NOMO-1 treated with DMSO at 0.1 percent for 48 hours (cell line): ENCODE measurements around the gene RBM14.
"Not testable (repeated sequence)": the region's sequence is repeated elsewhere in the genome, so short reads cannot be mapped to it uniquely, and the experiment has no call there.

Source experiments
- DNase-seq: peaks from one replicate; lab custom pipeline; 2025; ENCODE audit not compliant: unreplicated experiment; lab: John Stamatoyannopoulos, UW

RBM14 gene

DNA sequence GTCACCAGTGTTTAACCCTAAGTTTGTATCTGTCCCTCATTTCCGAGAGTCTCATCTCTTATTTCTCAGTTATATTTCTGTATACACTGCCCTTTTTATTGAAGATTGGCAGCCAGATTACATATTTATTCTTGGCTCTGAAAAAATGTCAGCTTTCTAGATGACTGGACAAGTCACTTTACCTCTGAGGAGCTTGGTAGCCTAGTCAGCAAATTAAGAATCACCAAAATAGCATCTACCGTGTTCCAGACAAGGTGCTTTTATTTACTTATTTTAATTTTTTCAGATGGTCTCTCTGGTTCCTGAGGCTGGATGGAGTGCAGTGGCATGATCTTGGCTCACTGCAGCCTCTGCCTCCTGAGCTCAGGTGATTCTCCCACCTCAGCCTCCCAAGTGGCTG, 16.5 kb downstream of the RBM14 start:
- no peak for DNase-seq

- no peak for DNase-seq
Observed at GRCh38 chr11:66636411-66636810, 20.0 kb downstream of the RBM14 start.

DNA sequence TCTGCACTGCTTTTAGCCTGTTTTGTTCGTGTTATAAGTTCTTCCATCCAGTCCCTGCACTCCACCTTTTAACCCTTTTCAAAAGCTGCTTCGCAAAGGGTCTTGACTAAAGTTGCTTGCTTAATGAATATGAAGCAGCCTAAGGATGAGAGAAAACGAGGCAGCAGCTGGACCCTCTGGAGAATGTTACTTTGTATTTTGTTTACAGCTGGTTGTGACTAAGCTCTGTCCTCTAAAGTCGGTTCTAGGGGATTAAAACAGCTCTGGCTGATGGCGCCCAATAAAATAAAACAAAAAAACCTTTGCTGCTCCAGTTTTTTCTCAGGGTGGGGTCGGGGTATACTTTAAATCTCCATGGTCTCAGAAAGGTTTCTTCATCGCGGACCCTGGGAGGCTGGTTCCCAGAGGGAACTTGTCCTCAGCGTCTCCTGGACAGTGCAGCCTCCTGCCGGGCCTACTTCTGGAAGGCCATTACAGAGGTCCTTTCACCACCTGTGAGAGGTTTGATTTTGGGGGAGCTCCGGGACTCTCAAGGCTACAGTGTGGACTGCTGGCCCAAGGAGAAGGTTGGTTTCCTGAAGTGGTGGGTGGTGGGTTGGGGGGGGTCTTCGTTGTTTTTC, 21.2 kb downstream of the RBM14 start:
- DNase-seq = no peak

GRCh38 chr11:66638177-66639065, 22.0 kb downstream of the RBM14 start, which contains the start of gene RBM4:
RBM4 (plus strand) TSS chr11:66638703; CDS start chr11:66639712, 1,009 bp downstream.
- peak; percentile 100 for DNase-seq

DNA sequence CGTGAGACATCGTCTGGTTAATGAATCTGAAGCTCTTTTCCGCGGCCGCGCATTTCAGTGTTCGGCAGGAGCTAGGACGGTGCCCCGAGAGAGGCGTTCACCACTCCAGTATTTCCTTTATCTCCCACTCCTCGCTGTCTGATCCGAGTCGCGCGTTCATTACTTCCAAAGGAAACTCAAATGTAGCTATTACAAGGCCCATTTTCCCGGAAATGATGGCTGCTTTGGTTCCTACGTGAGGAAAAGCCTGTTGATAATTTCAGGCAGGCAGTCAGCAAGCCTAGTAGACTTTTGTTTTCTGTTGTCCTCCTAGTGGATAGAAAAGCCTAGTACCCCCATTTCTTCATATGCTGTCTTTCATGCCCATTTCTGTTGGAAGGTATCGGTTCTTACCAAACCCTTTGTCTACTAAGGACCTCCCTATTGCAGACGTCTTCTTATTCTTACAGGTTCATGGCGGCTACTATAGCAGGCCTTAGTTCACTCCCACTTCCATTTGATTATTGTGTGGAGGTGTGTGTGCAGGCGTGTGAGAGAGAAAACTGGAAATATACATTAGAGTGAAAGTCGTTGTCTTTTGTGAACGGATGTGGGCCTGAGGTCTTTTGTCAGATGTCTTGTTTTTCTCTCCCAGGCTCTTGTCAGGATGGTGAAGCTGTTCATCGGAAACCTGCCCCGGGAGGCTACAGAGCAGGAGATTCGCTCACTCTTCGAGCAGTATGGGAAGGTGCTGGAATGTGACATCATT, 22.8 kb downstream of the RBM14 start:
- peak; percentile 42 for DNase-seq

GRCh38 chr11:66639814-66640340, 23.4 kb downstream of the RBM14 start:
- not testable (repeated sequence) for DNase-seq

DNA sequence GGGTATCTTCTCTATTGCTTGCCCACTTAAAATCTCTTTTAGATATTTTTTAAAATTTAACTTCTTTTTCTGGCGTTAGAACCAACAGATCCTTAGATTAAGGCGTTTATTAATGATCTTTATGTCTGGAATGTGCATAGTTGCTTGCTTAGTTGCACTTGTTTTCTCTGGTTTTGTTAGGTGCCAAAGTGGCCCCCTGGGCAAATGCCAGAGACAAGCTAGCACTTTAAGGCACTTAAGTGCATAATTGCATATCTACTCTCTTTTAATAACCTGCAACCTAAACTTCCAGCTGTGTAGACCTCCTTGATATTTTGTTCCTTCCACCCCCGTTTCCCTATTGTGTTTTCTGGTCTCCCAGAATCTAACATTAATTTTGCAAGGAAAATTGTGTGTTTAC, 25.4 kb downstream of the RBM14 start:
- no peak for DNase-seq

- DNase-seq = no peak
Observed at GRCh38 chr11:66643745-66644437, 27.5 kb downstream of the RBM14 start.

DNA sequence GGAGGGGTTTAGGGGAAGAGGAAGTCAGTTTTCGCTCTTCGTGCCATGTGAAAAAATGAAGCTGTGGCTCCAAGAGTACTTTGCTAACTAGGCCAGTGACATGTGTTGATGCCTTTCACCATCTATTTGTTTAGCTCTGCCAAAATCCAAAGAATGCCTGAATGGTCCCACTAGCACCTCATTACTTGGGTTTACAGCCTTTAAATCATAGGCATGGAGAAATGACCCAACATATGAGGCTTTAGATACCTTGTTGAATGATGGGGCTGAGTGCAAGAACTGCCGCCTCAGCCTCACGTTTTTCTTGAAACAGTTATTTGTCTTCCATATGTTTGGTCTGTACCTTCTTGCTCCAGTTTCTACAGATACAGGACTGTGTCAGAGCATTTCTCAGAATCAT, 30.4 kb downstream of the RBM14 start:
- DNase-seq = no peak

DNA sequence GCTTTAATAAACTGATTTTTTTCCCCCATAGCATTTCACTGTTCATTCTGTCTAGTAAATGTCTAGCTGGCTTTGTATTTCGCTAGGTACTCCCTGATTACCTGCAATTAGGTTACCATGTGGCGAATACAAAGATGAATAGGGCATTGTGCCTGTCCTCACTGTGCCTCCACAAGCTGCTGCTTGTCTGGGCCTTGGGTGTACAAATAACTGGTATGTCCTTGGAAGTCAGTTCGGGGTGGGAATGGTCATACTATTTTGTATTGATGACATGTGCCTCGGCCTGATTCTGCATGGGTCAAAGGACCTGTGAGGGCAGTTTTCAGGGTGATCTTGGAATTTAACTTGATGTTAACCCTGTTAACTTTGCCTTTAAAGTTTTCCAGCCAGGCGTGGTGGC, 33.5 kb downstream of the RBM14 start:
- no peak for DNase-seq

GRCh38 chr11:66651016-66651415, 34.6 kb downstream of the RBM14 start:
- DNase-seq = no peak

DNA sequence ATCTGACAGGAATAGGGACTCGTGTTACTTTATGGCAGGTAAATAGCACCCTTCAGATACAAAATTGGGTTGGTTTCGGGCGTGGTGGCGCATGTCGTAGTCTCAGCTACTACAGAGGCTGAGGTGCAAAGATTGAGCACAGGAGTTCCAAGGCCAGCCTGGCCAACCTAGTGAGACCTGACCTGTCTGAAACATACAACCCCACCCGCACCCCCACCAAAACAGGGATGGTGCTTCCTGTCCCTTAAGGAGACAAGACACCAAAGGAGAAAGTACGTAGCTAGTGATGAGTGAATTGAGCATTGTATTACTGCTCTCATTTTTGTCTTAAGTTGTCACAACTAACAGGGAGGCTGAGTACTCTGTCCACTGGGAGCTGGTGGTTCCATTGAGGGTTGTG, 36.2 kb downstream of the RBM14 start:
- no peak for DNase-seq

DNA sequence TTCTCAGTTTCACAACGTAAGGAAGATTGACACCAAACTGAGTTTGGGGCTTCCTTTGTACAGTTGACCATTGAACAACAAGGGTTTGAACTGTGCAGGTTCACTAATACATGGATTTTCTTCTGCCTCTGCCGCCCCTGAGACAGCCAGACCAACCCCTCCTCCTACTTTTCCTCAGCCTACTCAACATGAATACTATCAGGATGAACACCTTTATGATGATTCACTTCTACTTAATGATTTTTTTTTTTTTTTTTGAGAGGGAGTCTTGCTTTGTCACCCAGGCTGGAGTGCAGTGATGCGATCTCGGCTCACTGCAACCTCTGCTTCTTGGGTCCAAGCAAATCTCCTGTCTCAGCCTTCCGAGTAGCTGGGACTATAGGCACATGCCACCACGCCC, 36.7 kb downstream of the RBM14 start:
- no peak for DNase-seq

DNA sequence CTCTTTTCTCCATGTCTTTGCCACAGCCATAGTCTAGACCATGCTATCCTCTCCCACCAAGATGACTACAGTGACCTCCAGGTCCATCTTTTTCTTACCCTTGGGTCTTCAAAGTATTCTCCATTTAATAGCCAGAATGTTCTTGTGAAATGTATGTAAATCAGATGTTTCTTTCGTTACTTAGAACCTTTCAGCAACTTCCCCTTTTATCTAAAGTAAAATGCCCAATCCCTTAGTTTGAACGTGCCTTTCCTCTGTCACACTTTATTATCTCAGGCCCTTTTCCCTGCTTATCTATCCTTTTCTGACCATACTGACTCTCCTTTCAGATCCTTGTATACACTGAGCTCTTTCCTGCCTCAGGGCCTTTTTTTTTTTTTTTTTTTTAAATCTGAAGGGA, 43.3 kb downstream of the RBM14 start:
- peak; percentile 85 for DNase-seq

DNA sequence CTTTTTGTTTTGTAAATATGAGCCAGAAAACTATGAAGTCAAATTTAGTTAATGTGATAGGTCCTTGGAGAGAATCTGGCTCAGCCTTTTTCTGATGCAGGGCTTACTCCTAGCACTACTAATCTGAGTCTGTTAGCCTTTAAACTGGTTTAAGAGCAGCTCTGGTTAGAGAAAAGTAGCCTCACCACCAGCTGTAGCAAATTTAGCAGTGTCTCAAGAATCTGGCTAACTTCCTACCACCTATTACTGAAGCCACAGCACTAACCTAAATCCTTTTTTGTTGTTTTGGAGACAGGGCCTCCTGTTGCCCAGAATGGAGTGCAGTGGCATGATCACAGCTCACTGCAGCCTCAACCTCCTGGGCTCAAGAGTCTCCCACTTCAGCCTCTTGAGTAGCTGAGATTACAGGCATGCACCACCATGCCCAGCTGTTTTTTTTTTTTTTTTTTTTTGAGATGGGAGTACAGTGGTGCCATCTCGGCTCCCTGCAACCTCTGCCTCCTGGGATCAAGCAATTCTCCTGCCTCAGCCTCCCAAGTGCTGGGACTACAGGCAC, 47.4 kb downstream of the RBM14 start:
- DNase-seq = no peak

- DNase-seq = no peak
Observed at GRCh38 chr11:66665369-66665768, 48.9 kb downstream of the RBM14 start.

- no peak for DNase-seq
Observed at GRCh38 chr11:66670816-66671215, 54.4 kb downstream of the RBM14 start.

DNA sequence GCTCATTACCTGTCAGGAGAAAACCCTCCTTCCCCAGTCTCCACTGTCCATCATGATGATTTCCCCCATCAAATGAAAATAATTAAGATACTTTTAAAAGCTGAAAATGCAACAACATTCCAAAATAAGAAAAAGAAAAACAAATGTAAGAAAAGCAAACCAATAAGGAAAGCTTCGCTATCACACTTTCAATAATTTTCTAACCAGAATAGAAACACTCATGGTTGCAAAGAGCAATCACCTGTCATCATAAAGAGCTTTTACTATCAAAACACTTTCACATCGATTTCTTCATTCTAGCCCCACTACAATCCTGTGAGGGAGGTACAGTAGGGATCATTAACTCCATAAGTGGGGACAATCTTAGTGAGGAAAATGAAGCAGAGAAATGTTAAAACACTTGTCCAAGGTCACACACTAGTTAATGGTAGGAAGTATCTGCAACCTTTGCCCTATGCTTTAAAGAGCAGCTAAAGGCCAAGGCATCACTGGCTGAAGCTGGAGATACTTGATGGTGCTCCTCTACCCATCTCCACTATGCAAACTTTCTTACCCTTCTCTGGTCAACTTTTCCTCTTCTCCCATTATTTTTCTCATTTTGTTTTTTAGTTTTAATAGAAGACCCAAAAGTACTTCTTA, 58.7 kb downstream of the RBM14 start:
- no peak for DNase-seq

GRCh38 chr11:66676282-66676919, 60.0 kb downstream of the RBM14 start:
- peak; percentile 70 for DNase-seq
